Measurements from ENCODE around the gene NINJ1.

DNA sequence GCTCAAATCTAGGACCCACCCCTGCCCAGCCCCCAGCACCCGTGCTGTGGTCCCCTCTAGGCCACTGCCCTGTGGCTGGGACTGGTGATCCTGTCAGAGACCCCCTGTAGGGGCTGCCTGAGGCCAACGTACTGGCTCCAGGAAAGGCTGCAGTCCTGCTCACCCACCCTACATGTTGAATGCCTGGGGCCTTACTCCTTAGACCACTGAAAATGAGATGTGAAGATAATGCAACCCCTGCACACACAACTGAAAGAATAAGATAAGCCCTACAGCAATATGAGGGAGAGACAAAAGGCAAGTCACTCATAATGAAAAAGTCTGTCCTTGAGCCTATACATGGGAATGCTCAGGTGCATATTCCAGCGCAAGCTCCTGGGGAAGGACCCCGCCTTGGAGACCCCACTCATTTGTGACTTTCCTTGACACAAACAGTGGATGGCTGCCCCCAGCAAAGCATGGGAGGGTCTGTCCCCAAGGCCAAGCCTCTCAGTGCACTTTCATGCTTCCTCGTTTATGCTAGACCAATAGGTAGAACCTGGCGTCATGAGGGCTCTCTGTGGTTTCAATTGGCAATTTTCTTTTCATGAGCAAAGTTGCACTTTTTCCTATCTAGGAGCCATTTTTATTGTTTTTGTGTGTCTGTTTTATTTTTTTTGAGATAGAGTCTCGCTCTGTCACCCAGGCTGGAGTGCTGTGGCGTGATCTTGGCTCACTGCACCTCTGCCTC is 37.4 kb upstream of the NINJ1 start:
- TF ChIP-seq POLR2AphosphoS5 (IDR thresholded peaks at IDR 0.05; ENCODE audit: low read depth, low read length): no peak
- TF ChIP-seq TAF1 (IDR thresholded peaks at IDR 0.05; ENCODE audit: borderline replicate concordance, insufficient read depth, low read length): no peak
